ENCODE measurements around the gene ZNF23. TPM values are rescaled to one million over a fixed set of nuclear protein-coding genes. Genes with fewer than 3 reads are reported as not detected.
A peak's percentile ranks its signal among the peaks of the same experiment; 100 is the strongest.
"Not testable (repeated sequence)": the region's sequence is repeated elsewhere in the genome, so short reads cannot be mapped to it uniquely, and the experiment has no call there.

The ZNF23 gene
- total RNA-seq = 11.4 and 11.8 TPM in 2 replicates
- long read RNA-seq, full-length matches to known transcripts = 6 of 61 reads
- long read RNA-seq, partial matches to known transcripts = 10 of 61 reads
- long read RNA-seq, other reads (novel, unspliced or antisense) = 45 of 61 reads

GRCh38 chr16:71461686-71462648 is at the start of gene ZNF23:
ZNF23 (minus strand) TSS chr16:71462247; CDS start chr16:71456796, 5,451 bp downstream.
- Mint-ChIP-seq H3K4me1 (ENCODE audit: low read depth) (peaks cover 12% of the 10 kb centered on the region), H3K9me3 (ENCODE audit: low read depth) (no peaks in the 10 kb centered on the region), H3K36me3 (ENCODE audit: insufficient read depth) (no peaks in the 10 kb centered on the region), H3K4me3 (ENCODE audit: low read depth) (peak within 1 kb of the TSS; percentile 93), H3K27me3 (no peaks in the 10 kb centered on the region), H3K27ac (peak within 1 kb of the TSS; percentile 57)
- no peak for TF ChIP-seq CTCF (IDR thresholded peaks at IDR 0.05; ENCODE audit: unreplicated experiment)
- DNase-seq (ENCODE audit: low spot score, unreplicated experiment) = peak; percentile 71

GRCh38 chr16:71507061-71507460 is 45.0 kb upstream of the ZNF23 start:
- H3K4me1 Mint-ChIP-seq (ENCODE audit: low read depth) = no peaks in the 10 kb centered on the region
- H3K27ac Mint-ChIP-seq = no peak overlapping the region
- no peak overlapping the region for H3K4me3 Mint-ChIP-seq (ENCODE audit: low read depth)
- no peak for TF ChIP-seq CTCF (IDR thresholded peaks at IDR 0.05; ENCODE audit: unreplicated experiment)
- H3K36me3 Mint-ChIP-seq (ENCODE audit: insufficient read depth) = peaks cover 11% of the 10 kb centered on the region
- peaks cover 5% of the 10 kb centered on the region for H3K9me3 Mint-ChIP-seq (ENCODE audit: low read depth)
- H3K27me3 Mint-ChIP-seq = peaks cover 3% of the 10 kb centered on the region
- DNase-seq (ENCODE audit: low spot score, unreplicated experiment) = no peak

- no peak for TF ChIP-seq CTCF (IDR thresholded peaks at IDR 0.05; ENCODE audit: unreplicated experiment)
- H3K9me3 Mint-ChIP-seq (ENCODE audit: low read depth) = no peaks in the 10 kb centered on the region
These were observed 42.9 kb upstream of the ZNF23 start for GRCh38 chr16:71504901-71505300.

GRCh38 chr16:71504051-71504450 is 42.0 kb upstream of the ZNF23 start:
- not testable (repeated sequence) for DNase-seq (ENCODE audit: low spot score, unreplicated experiment); H3K9me3 Mint-ChIP-seq (ENCODE audit: low read depth); H3K4me1 Mint-ChIP-seq (ENCODE audit: low read depth); H3K27ac Mint-ChIP-seq; H3K36me3 Mint-ChIP-seq (ENCODE audit: insufficient read depth); H3K4me3 Mint-ChIP-seq (ENCODE audit: low read depth); H3K27me3 Mint-ChIP-seq

More at GRCh38 chr16:71504901-71505300, 42.9 kb upstream of the ZNF23 start:
- no peak overlapping the region for H3K27ac Mint-ChIP-seq
- DNase-seq (ENCODE audit: low spot score, unreplicated experiment) = no peak
- peaks cover 4% of the 10 kb centered on the region for H3K36me3 Mint-ChIP-seq (ENCODE audit: insufficient read depth)
- peaks cover 3% of the 10 kb centered on the region for H3K27me3 Mint-ChIP-seq
- no peak overlapping the region for H3K4me3 Mint-ChIP-seq (ENCODE audit: low read depth)
- no peaks in the 10 kb centered on the region for H3K4me1 Mint-ChIP-seq (ENCODE audit: low read depth)

- no peak for DNase-seq (ENCODE audit: low spot score, unreplicated experiment)
- Mint-ChIP-seq H3K36me3 (ENCODE audit: insufficient read depth) (peaks cover 2% of the 10 kb centered on the region), H3K4me1 (ENCODE audit: low read depth) (no peaks in the 10 kb centered on the region), H3K9me3 (ENCODE audit: low read depth) (no peaks in the 10 kb centered on the region), H3K27me3 (no peaks in the 10 kb centered on the region), H3K27ac (no peak overlapping the region), H3K4me3 (ENCODE audit: low read depth) (no peak overlapping the region)
- no peak for TF ChIP-seq CTCF (IDR thresholded peaks at IDR 0.05; ENCODE audit: unreplicated experiment)
These were observed 39.5 kb upstream of the ZNF23 start for GRCh38 chr16:71501547-71501946.
